HG02610 (cell line): ENCODE measurements around the gene NLGN3.
A peak's percentile ranks its signal among the peaks of the same experiment; 100 is the strongest.

ENCODE experiments used
- ATAC-seq: cut with Tn5 transposase; IDR thresholded peaks from one replicate; pipeline ENCODE4 v1.9.1; 2021; ENCODE audit warnings: mild to moderate bottlenecking, moderate library complexity; ENCODE audit not compliant: unreplicated experiment

The NLGN3 gene

GRCh38 chrX:71144651-71145050 is at the start of gene NLGN3:
TSS of gene NLGN3 (plus strand) at chrX:71144841. CDS start at chrX:71147750, 2,909 bp downstream.
- ATAC-seq = no peak

- ATAC-seq = no peak
Observed at GRCh38 chrX:71095033-71095432, 49.6 kb upstream of the NLGN3 start.

- peak; percentile 93 for ATAC-seq
Observed at GRCh38 chrX:71095555-71095980, 49.1 kb upstream of the NLGN3 start, which contains the start of gene FOXO4. TSS of gene FOXO4 (plus strand) at chrX:71095851. CDS start at chrX:71096529, 678 bp downstream.

- ATAC-seq = no peak
Observed at GRCh38 chrX:71095981-71096759, 48.5 kb upstream of the NLGN3 start.

- ATAC-seq = no peak
Observed at GRCh38 chrX:71096760-71097032, 47.9 kb upstream of the NLGN3 start.

GRCh38 chrX:71098302-71098701 is 46.3 kb upstream of the NLGN3 start:
- ATAC-seq = peak; percentile 36

GRCh38 chrX:71098951-71099506 is 45.6 kb upstream of the NLGN3 start:
- ATAC-seq = no peak

- ATAC-seq = no peak
Observed at GRCh38 chrX:71099736-71100135, 44.9 kb upstream of the NLGN3 start.

GRCh38 chrX:71100581-71101505 is 43.8 kb upstream of the NLGN3 start:
- ATAC-seq = no peak

- no peak for ATAC-seq
Observed at GRCh38 chrX:71102292-71102691, 42.3 kb upstream of the NLGN3 start.

- ATAC-seq = peak; percentile 61
Observed at GRCh38 chrX:71103110-71103983, 41.3 kb upstream of the NLGN3 start.

GRCh38 chrX:71105628-71106027 is 39.0 kb upstream of the NLGN3 start:
- ATAC-seq = no peak

GRCh38 chrX:71106427-71106826 is 38.2 kb upstream of the NLGN3 start, which contains the start of gene CXorf65:
TSS of gene CXorf65 (minus strand) at chrX:71106740. CDS start at chrX:71106556, 184 bp downstream.
- ATAC-seq = no peak

GRCh38 chrX:71107245-71107644 is 37.4 kb upstream of the NLGN3 start:
- no peak for ATAC-seq

GRCh38 chrX:71107762-71108360 is 36.8 kb upstream of the NLGN3 start:
- ATAC-seq = no peak

- no peak for ATAC-seq
Observed at GRCh38 chrX:71109051-71109450, 35.6 kb upstream of the NLGN3 start.

GRCh38 chrX:71111141-71111843 is 33.3 kb upstream of the NLGN3 start, which contains the start of gene IL2RG:
TSS of gene IL2RG (minus strand) at chrX:71111577. CDS start at chrX:71111539, 38 bp downstream.
- peak; percentile 95 for ATAC-seq

GRCh38 chrX:71111921-71112431 is 32.7 kb upstream of the NLGN3 start:
- peak; percentile 28 for ATAC-seq

GRCh38 chrX:71117358-71117757 is 27.3 kb upstream of the NLGN3 start:
- ATAC-seq = no peak
